ENCODE data around the gene GABRA5. TPM values are rescaled to one million over a fixed set of nuclear protein-coding genes. Genes with fewer than 3 reads are reported as not detected.

Gene GABRA5
- total RNA-seq, 2 experiments from 2014 or later = not detected

DNA sequence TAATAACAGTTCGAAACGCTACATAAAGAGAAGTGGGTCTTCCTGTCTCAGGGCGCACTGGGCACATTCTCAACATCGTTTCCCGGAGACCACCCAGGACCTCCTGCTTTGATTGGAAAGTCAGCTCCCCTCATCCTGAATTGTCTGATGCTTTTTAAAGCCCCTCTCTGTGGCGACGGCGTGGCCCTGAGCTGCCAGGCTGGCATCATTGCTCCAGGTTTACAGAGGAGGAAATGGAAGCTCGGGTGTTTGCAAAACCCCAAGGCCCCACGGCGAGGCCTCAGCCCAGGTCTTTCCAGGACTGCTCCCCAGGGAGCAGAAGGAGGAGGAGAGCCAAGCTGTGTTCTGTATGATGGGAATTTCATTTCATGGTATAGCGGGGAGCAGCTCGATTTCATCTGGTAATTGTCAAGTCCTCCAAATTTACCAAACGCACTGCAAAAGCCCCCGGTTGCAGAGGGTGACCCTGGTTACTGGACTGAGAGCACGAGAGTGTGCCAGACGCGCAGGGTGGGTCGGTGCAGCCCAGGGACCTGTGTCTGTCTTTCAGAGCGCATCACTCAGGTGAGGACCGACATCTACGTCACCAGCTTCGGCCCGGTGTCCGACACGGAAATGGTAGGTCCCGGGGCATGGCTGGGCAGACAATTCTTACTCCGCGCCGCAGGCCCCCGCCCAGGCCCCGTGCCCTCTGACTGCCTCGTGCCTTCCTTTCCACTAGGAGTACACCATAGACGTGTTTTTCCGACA, 15.9 kb downstream of the GABRA5 start:
- no peak for DNase-seq
- CTCF ChIA-PET = no interaction called here
- no peaks in the 10 kb centered on the region for H3K36me3 Mint-ChIP-seq
- intact Hi-C loops (cut with micrococcal nuclease) = no loop called here
- H3K9me3 Mint-ChIP-seq = no peaks in the 10 kb centered on the region
- POLR2A ChIA-PET = no interaction called here
- no peaks in the 10 kb centered on the region for H3K27me3 Mint-ChIP-seq
- H3K4me1 Mint-ChIP-seq (ENCODE audit: low read depth) = no peaks in the 10 kb centered on the region
- H3K27ac Mint-ChIP-seq = no peak overlapping the region
- H3K4me3 Mint-ChIP-seq = no peak overlapping the region

DNA sequence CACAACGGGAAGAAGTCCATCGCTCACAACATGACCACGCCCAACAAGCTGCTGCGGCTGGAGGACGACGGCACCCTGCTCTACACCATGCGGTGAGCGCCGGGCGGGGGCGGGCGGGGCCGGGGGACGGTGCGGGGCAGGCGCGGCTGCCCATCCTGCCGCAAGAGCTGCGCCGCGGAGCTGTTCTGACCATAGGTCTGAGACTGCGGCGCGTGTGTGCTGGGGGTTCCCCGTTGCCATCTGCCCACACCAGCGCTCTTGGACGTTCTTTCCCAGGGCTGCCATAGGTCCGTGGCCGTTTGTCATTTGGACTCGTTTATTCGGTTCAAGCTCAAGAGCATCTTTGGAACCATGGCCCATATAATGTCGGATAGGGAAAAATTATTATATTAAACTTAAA, 16.6 kb downstream of the GABRA5 start:
- Mint-ChIP-seq H3K27me3 (no peaks in the 10 kb centered on the region), H3K4me1 (ENCODE audit: low read depth) (no peaks in the 10 kb centered on the region), H3K36me3 (no peaks in the 10 kb centered on the region), H3K27ac (no peak overlapping the region), H3K4me3 (no peak overlapping the region), H3K9me3 (no peaks in the 10 kb centered on the region)
- no peak for DNase-seq
- ChIA-PET CTCF (no interaction called here), POLR2A (no interaction called here)
- intact Hi-C loops (cut with micrococcal nuclease) = no loop called here

DNA sequence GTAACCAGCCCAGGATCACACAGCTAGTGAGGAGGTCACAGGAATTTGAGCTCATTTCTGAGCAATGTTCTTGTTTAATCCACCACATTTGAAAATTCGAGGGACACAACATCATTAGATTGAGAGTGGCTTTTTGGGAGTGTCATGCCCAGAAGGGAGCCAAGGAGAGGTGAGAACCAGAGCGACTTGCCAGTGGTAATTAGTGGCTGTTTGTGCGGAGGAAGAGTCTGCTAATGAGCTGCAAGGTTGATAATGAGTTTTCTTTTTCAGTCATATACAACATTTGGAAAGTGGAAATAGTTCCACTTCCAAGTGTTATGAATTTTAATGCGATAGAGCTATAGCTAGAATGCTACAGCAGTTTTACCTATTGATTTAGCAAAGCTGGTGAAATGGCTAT, 19.7 kb downstream of the GABRA5 start:
- intact Hi-C loops (cut with micrococcal nuclease) = loop anchor here (5.0 kb wide), 1 partner anchor 1236 kb away; no protein-coding TSS in a partner anchor
- ChIA-PET CTCF (no interaction called here), POLR2A (no interaction called here)
- Mint-ChIP-seq H3K4me1 (ENCODE audit: low read depth) (no peaks in the 10 kb centered on the region), H3K27ac (no peak overlapping the region), H3K36me3 (no peaks in the 10 kb centered on the region), H3K4me3 (no peak overlapping the region), H3K9me3 (no peaks in the 10 kb centered on the region), H3K27me3 (peaks cover 9% of the 10 kb centered on the region)
- no peak for DNase-seq

DNA sequence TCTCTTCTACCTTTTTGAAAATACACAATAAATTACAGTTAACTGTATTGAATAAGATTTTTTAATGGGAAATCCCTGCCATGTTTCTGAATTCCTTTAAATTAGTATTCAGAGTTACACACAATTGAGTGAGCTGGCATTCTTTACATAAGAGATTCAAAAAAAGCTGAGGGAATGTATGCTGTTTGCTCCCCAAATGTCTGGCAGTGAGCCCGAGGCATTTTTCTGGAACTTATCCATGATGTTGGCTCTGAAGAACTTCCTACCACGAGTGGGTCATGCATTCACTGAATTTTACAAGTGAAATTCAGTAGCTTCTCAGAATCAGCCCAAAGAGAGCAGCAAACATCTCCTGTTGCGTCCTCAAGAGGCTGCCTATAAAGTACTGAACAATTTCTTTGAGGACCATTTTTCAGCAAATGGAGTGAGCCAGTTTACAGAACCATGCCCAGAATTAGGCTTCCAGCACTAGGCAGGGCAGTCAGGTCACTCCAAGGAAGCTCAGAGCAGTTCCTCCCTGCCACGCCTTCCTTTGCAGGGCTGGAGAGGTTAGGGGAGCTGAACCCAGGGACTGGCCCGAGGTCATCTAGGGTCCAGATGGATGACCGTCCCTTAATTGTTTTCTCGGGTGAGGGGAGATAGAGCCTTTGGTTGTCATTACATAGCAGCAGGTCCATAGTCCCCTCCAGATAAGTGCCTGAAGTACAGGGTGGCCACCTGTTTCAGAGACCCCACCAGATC, 21.2 kb downstream of the GABRA5 start:
- Mint-ChIP-seq H3K9me3 (no peaks in the 10 kb centered on the region), H3K36me3 (no peaks in the 10 kb centered on the region), H3K4me3 (no peak overlapping the region), H3K4me1 (ENCODE audit: low read depth) (no peaks in the 10 kb centered on the region), H3K27ac (no peak overlapping the region), H3K27me3 (peaks cover 9% of the 10 kb centered on the region)
- POLR2A ChIA-PET = no interaction called here
- CTCF ChIA-PET = no interaction called here
- no peak for DNase-seq
- intact Hi-C loops (cut with micrococcal nuclease) = loop anchor here (5.0 kb wide), 1 partner anchor 1234 kb away; no protein-coding TSS in a partner anchor

DNA sequence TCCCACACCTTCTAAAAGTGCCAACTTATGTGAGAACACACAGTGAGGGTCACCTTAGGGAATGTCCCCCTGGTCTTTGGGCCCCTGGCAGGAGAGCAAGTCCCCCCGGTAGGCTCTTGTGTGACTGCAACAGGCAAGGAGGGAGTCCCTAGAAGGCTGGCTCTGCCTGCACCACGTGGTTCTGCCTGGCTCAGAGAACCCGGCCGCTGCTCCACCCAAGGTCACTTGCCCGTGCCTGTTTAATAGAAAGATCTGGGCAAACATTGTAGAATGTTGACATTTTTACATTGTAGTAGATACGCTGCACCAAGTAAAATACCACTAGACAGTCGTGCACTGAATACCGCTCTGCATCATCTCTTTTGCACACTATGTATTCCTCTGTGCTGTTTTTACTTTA, 21.9 kb downstream of the GABRA5 start:
- H3K36me3 Mint-ChIP-seq = no peaks in the 10 kb centered on the region
- no peak overlapping the region for H3K4me3 Mint-ChIP-seq
- intact Hi-C loops (cut with micrococcal nuclease) = loop anchor here (5.0 kb wide), 1 partner anchor 1234 kb away; no protein-coding TSS in a partner anchor
- ChIA-PET CTCF (interaction anchor here (1.0 to 1.1 kb wide), 2 partner anchors 29 to 31 kb away, joined by 3 to 4 read pairs; no protein-coding TSS in a partner anchor), POLR2A (no interaction called here)
- H3K9me3 Mint-ChIP-seq = no peaks in the 10 kb centered on the region
- H3K27me3 Mint-ChIP-seq = peaks cover 9% of the 10 kb centered on the region
- no peak overlapping the region for H3K27ac Mint-ChIP-seq
- no peak for DNase-seq
- H3K4me1 Mint-ChIP-seq (ENCODE audit: low read depth) = no peaks in the 10 kb centered on the region

DNA sequence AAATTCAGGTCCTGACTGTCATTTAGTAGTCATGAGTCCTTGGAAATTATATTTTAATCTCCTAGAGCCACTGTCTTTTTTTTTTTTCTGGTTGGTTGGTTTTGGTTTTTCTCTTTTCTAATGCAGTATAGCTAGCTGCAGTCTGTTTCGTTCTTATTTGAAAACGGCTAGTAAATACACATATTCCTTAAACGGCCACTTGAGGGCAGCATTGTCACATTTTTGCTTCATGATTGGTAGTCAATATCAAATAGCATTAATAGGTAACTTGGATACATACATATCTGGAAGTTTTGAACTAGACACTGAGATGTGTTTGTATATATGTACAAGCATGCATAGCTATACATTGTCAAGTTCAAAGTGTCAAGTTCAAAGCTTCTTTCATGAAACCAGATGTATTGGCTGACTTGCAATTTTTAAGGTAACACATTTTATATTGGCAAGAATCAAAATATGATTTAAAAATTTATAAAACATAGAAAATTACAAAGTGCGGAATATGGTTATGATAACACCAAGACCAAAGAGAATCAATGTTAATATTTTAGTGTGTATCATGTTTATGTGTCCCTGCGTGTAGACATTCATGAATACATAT, 22.5 kb downstream of the GABRA5 start:
- peak; percentile 65 for DNase-seq
- Mint-ChIP-seq H3K9me3 (no peaks in the 10 kb centered on the region), H3K27ac (no peak overlapping the region), H3K4me3 (no peak overlapping the region), H3K27me3 (peaks cover 9% of the 10 kb centered on the region), H3K36me3 (no peaks in the 10 kb centered on the region), H3K4me1 (ENCODE audit: low read depth) (no peaks in the 10 kb centered on the region)
- ChIA-PET POLR2A (no interaction called here), CTCF (interaction anchor here (1.0 to 1.1 kb wide), 3 partner anchors 18 to 31 kb away, joined by 3 to 4 read pairs (median 3); no protein-coding TSS in a partner anchor)
- intact Hi-C loops (cut with micrococcal nuclease) = loop anchor here (5.0 kb wide), 1 partner anchor 1233 kb away; no protein-coding TSS in a partner anchor

DNA sequence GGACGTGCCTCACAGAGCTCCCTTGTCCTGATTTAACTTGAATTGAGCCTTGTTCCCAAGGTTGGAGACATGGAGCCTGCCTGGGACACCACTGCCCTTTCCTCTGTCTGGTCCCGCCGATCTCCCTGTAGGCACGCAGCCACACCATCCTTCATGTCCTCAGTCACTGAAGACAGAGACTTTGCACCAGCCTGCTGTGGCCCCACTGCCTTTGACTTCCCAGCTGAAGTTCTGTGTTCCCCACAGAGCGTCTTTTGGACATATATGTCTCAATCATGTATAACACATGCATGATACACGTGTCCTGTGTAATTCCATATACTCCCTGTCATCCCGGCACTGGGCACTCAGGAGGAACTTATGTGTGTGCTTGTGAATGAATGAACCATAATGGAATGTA, 23.6 kb downstream of the GABRA5 start:
- ChIA-PET POLR2A (no interaction called here), CTCF (interaction anchor here (0.8 to 1.2 kb wide), 2 partner anchors 13 to 127 kb away, joined by 3 to 4 read pairs; no protein-coding TSS in a partner anchor)
- no peaks in the 10 kb centered on the region for H3K9me3 Mint-ChIP-seq
- no peak for DNase-seq
- H3K4me1 Mint-ChIP-seq (ENCODE audit: low read depth) = no peaks in the 10 kb centered on the region
- peaks cover 9% of the 10 kb centered on the region for H3K27me3 Mint-ChIP-seq
- H3K27ac Mint-ChIP-seq = no peak overlapping the region
- no peaks in the 10 kb centered on the region for H3K36me3 Mint-ChIP-seq
- intact Hi-C loops (cut with micrococcal nuclease) = loop anchor here (2.0 to 5.0 kb wide), 2 partner anchors 126 to 467 kb away; no protein-coding TSS in a partner anchor
- no peak overlapping the region for H3K4me3 Mint-ChIP-seq

DNA sequence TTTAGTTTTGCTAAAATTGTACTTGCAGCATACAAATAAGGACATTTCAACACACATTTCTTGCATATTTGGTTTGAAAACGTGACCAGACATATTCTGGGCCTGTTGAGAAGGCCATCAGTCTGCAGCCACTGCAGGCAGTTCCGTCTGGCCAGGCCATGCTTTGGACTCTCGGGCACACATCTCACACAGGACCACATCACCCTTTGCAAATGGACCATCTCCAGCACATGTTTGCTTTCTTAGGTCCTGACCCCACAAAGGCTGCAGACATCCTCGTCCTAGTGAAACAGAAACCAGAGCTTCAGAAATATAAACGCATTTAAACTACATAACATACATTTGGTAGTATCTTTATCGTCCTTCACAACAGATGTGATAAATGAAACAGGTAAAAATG, 24.1 kb downstream of the GABRA5 start:
- DNase-seq = no peak
- ChIA-PET POLR2A (no interaction called here), CTCF (interaction anchor here (0.6 to 1.2 kb wide), 7 partner anchors 10 to 464 kb away, joined by 3 to 4 read pairs (median 3); no protein-coding TSS in a partner anchor)
- H3K4me3 Mint-ChIP-seq = no peak overlapping the region
- no peaks in the 10 kb centered on the region for H3K9me3 Mint-ChIP-seq
- intact Hi-C loops (cut with micrococcal nuclease) = loop anchor here (2.0 to 5.0 kb wide), 2 partner anchors 126 to 466 kb away; no protein-coding TSS in a partner anchor
- no peaks in the 10 kb centered on the region for H3K4me1 Mint-ChIP-seq (ENCODE audit: low read depth)
- H3K27me3 Mint-ChIP-seq = peaks cover 9% of the 10 kb centered on the region
- no peaks in the 10 kb centered on the region for H3K36me3 Mint-ChIP-seq
- H3K27ac Mint-ChIP-seq = no peak overlapping the region

DNA sequence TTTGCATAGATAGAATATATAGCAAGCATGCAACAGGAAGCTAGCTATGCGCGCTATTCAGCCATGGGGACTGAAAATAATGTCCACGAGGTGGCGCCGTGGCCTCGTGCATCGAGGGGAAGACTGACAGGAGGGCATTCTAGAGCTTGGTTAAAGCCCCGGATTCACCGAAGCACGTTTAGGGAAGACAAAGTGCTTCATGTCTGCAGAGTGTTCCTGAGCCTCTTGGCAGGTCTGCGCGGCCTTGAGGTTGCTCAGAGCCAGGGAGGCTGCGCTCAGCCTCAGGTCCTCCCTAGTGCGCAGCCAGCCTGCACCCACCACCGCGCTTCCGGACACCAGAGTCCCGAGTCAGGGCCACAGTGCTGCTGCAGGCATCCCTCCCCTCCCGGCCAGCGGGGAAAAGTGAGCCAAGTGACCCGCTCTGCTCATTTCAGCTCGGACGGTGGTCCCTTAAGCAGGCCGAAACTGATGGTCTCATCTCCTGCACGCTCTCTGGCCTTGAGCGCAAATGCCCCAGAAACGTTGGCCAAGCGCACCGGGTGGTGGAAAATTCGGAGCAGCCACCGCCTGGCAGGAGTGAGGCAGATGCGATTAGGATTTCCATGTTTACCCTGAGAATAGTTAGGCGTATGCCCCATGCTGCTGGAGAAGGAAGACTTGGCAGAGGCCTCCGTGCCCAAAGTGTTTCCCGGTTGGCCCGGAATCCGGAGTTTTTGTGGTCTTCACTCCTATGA, 24.8 kb downstream of the GABRA5 start:
- Mint-ChIP-seq H3K27ac (no peak overlapping the region), H3K4me1 (ENCODE audit: low read depth) (no peaks in the 10 kb centered on the region), H3K27me3 (peaks cover 9% of the 10 kb centered on the region), H3K36me3 (no peaks in the 10 kb centered on the region), H3K9me3 (no peaks in the 10 kb centered on the region), H3K4me3 (no peak overlapping the region)
- DNase-seq = peak; percentile 65
- intact Hi-C loops (cut with micrococcal nuclease) = loop anchor here (2.0 to 5.0 kb wide), 2 partner anchors 125 to 466 kb away; no protein-coding TSS in a partner anchor
- POLR2A ChIA-PET = no interaction called here
- CTCF ChIA-PET = interaction anchor here (0.6 to 1.2 kb wide), 8 partner anchors 10 to 463 kb away, joined by 3 to 4 read pairs (median 3); no protein-coding TSS in a partner anchor

DNA sequence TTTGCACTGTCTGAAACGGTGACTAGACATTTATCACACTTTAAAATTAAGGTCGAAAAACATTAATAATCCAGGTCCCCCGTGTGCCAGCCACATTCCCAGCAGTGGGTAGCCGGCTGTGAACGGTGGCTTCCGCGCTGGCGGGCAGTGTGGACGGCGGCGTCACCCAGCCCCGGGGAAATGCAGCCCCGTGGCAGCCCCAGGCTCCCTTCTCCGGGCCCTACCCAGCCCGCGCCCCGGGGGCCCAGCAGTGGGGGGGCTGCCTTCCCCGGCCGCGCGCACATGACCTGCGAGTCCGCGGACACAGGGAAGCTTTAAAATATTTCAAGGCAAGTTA, 25.3 kb downstream of the GABRA5 start:
- DNase-seq = no peak
- no peak overlapping the region for H3K27ac Mint-ChIP-seq
- CTCF ChIA-PET = no interaction called here
- POLR2A ChIA-PET = no interaction called here
- H3K36me3 Mint-ChIP-seq = no peaks in the 10 kb centered on the region
- intact Hi-C loops (cut with micrococcal nuclease) = loop anchor here (5.0 kb wide), 1 partner anchor 465 kb away; no protein-coding TSS in a partner anchor
- no peak overlapping the region for H3K4me3 Mint-ChIP-seq
- no peaks in the 10 kb centered on the region for H3K9me3 Mint-ChIP-seq
- no peaks in the 10 kb centered on the region for H3K4me1 Mint-ChIP-seq (ENCODE audit: low read depth)
- peaks cover 9% of the 10 kb centered on the region for H3K27me3 Mint-ChIP-seq

DNA sequence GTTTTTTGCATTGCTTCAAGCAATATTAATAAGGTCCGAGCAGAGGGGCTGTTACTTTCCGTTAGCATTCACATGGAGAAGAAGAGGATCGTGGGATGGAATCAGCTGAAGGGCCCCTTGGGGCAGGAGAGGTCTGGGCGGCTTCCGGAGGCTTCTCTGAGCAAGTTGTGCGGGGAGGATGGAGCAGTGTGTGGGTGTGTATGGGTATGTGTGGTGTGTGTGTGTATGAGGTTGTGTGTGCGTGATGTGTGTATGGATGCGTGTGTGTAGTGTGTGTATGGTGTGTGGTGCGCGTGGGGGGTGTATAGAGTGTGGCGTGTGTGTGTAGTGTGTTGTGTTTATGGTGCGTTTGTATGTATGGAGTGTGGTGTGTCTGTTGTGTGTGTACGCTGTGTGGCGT, 25.8 kb downstream of the GABRA5 start:
- Mint-ChIP-seq H3K27me3 (peaks cover 9% of the 10 kb centered on the region), H3K36me3 (no peaks in the 10 kb centered on the region), H3K4me3 (no peak overlapping the region), H3K27ac (no peak overlapping the region), H3K9me3 (peaks cover 2% of the 10 kb centered on the region), H3K4me1 (ENCODE audit: low read depth) (no peaks in the 10 kb centered on the region)
- CTCF ChIA-PET = no interaction called here
- no peak for DNase-seq
- intact Hi-C loops (cut with micrococcal nuclease) = loop anchor here (5.0 kb wide), 1 partner anchor 465 kb away; no protein-coding TSS in a partner anchor
- POLR2A ChIA-PET = no interaction called here
